NCI-H1436 treated with DMSO at 0.1 percent for 48 hours (cell line): ENCODE measurements around the gene KRTAP10-4.

Experiments used
- DNase-seq: peaks from one replicate; lab custom pipeline; 2025; lab: John Stamatoyannopoulos, UW

KRTAP10-4 gene

DNA sequence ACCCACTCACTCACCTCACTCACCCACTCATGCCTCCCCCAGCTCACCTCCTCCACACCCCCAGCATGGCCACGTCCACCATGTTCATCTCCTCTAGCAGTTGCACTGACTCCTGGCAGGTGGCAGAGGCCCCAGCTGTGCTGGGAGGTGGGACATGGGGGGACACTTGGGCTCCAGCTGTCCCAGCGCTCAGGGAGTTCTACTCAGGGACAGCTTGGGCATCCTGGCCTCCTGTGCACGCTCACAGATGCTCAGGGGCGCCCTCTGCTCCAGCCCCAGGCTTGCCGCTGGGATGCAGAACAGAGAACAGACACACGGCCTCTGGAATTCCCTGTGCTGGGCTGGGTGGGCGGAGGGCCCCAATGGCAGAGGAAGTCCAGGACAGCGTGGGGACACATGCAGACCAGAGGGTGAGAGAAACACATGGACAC, 43.6 kb downstream of the KRTAP10-4 start:
- DNase-seq: no peak

DNA sequence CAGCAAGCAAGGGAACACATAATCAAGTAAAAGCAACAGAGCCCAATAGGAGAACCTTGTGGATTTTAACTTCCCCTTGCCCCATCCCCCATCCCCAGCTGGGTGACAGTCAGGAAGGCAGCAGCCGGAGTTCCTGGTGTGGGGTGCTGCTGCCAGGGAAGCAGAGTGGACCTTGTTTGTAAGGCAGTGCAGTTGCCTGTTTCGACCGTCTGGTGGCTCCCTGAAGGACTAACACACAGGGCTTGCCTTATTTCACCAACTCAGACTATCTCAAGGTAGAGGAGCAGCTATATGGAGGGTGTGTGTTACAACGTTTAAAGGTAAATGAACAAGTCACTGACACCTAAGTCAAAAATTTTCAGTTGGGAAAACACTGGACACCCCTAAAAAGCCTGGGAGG, 45.0 kb downstream of the KRTAP10-4 start:
- no peak for DNase-seq

DNA sequence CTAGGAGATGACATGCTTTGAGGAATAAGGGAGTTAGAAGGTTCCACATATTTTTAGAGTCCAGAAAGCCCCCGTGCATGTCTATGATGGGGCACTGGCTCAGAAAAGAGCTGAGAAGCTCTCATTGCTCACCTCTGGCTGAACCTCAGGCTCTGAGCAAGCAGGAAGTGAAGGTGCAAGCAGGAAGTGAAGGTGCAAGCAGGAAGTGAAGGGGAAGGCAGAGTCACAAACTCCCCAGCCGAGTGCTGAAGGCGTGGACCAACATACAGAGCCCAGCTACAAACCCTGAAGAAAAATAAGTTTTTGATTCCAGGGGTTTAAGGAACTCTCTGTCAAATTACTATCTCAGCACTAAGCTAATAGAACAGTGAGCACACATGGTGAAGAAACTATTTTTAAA, 45.4 kb downstream of the KRTAP10-4 start:
- DNase-seq: no peak

DNA sequence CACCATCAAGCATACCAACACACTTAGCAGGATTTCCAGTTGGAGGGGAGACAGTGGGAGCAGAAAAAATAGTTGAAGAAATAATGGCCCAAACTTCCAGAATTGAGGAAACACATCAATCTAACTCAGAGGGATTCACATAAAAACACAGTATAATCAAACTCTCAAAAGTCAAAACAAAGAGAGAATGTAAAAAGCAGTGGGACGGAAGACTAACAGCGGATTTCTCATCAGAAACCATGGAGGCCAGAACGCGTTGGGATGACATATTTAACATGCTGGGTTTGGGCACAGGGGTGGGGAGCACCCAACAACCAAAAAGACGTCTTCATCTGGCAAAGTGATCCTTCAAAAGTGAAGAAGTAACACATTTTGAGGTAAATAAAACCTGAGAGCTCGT, 46.4 kb downstream of the KRTAP10-4 start:
- no peak for DNase-seq

DNA sequence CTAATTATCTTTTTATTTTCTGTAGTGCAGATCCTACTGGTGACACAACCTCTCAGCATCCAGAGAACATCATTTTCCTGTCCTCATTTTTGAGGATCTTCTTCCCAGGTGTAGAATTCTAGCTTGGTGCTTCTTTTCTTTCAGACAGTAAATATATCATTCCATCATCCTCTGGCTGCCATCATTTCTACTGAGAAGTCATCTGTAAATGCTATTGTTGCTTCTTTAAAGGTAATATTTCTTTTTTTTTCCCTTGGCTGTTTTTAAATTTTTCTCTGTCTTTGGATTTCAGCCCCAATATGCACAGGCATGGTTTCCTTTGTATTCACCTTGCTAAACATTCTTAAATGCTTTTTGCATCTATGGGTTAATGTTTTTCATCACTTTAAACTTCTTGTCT, 50.0 kb downstream of the KRTAP10-4 start:
- DNase-seq: no peak
